Dermis blood vessel endothelial cell (primary cell): ENCODE results near the gene HSPA8. TPM values are rescaled to one million over a fixed set of nuclear protein-coding genes. Genes with fewer than 3 reads are reported as not detected.
"Not testable (repeated sequence)": the region's sequence is repeated elsewhere in the genome, so short reads cannot be mapped to it uniquely, and the experiment has no call there.

Experiments used
- DNase-seq: peaks from one replicate; pipeline ENCODE4 v3.0.0; 2010
- total RNA-seq: library from RNA; depleted of rRNA; stranded (reverse); fragments of >200 nt; gene quantifications from 2 replicates; pipeline ENCODE4 v1.2.3, GENCODE V29; 2014

HSPA8 gene
- total RNA-seq, result 1,519 and 1,672 TPM in 2 replicates

- DNase-seq, result peak; percentile 69
Observed at GRCh38 chr11:123061403-123062157, at the start of gene HSPA8. Gene HSPA8 (minus strand): TSS chr11:123062136. CDS start chr11:123061324, 812 bp downstream.

- DNase-seq, result peak; percentile 62
Observed at GRCh38 chr11:123111465-123111864, 49.5 kb upstream of the HSPA8 start.

- no peak for DNase-seq
Observed at GRCh38 chr11:123110397-123110796, 48.5 kb upstream of the HSPA8 start.

- no peak for DNase-seq
Observed at GRCh38 chr11:123107945-123108495, 46.1 kb upstream of the HSPA8 start.

GRCh38 chr11:123104697-123105096, 42.8 kb upstream of the HSPA8 start:
- no peak for DNase-seq

GRCh38 chr11:123103326-123103980, 41.5 kb upstream of the HSPA8 start:
- DNase-seq, result peak; percentile 77

GRCh38 chr11:123100379-123101085, 38.6 kb upstream of the HSPA8 start:
- no peak for DNase-seq

- no peak for DNase-seq
Observed at GRCh38 chr11:123098990-123099389, 37.1 kb upstream of the HSPA8 start.

- no peak for DNase-seq
Observed at GRCh38 chr11:123093739-123094138, 31.8 kb upstream of the HSPA8 start.

GRCh38 chr11:123091506-123091905, 29.6 kb upstream of the HSPA8 start:
- no peak for DNase-seq

- DNase-seq, result not testable (repeated sequence)
Observed at GRCh38 chr11:123090168-123090567, 28.2 kb upstream of the HSPA8 start.

- not testable (repeated sequence) for DNase-seq
Observed at GRCh38 chr11:123088896-123089295, 27.0 kb upstream of the HSPA8 start.

GRCh38 chr11:123087657-123088056, 25.7 kb upstream of the HSPA8 start:
- DNase-seq, result not testable (repeated sequence)

GRCh38 chr11:123086305-123086704, 24.4 kb upstream of the HSPA8 start:
- DNase-seq, result no peak

- DNase-seq, result no peak
Observed at GRCh38 chr11:123085497-123085896, 23.6 kb upstream of the HSPA8 start.

GRCh38 chr11:123084454-123084853, 22.5 kb upstream of the HSPA8 start:
- no peak for DNase-seq

- DNase-seq, result peak; percentile 98
Observed at GRCh38 chr11:123083623-123084029, 21.7 kb upstream of the HSPA8 start.

GRCh38 chr11:123082977-123083376, 21.0 kb upstream of the HSPA8 start:
- peak; percentile 41 for DNase-seq

- DNase-seq, result no peak
Observed at GRCh38 chr11:123080015-123080414, 18.1 kb upstream of the HSPA8 start.

GRCh38 chr11:123076484-123076883, 14.5 kb upstream of the HSPA8 start:
- no peak for DNase-seq

GRCh38 chr11:123073343-123074057, 11.6 kb upstream of the HSPA8 start:
- no peak for DNase-seq

GRCh38 chr11:123072762-123073161, 10.8 kb upstream of the HSPA8 start:
- DNase-seq, result no peak
